Esophagus muscularis mucosa (tissue), 4 donors: Measurements from ENCODE around the gene CELSR1.

ENCODE experiments used
- CTCF ChIP-seq, 3 experiments: fragments of 200-600 bp in 2 of 3; fragments of 450-650 bp in 1 of 3; sonication (generic) in 2 of 3; IDR thresholded peaks; one replicate each; pipeline ENCODE4 v1.5.1; 2017 to 2019; ENCODE audit warnings: antibody characterized with exemption in 3 of 3, mild to moderate bottlenecking in 2 of 3, moderate library complexity in 1 of 3
- EP300 ChIP-seq: sonication (generic); formaldehyde crosslinking; IDR thresholded peaks from one replicate; pipeline ENCODE4 v1.6.1; 2017; ENCODE audit warnings: antibody characterized with exemption
- POLR2A ChIP-seq: fragments of 450-650 bp; IDR thresholded peaks from one replicate; pipeline ENCODE4 v1.6.1; 2017; ENCODE audit warnings: antibody characterized with exemption, moderate library complexity, mild to moderate bottlenecking, low read depth

GRCh38 chr22:46454504-46455269 lies 82.7 kb downstream of the CELSR1 start:
- TF ChIP-seq POLR2A (no peak), CTCF (IDR thresholded peaks at IDR 0.05) (no peak), EP300 (no peak)
